Superior temporal gyrus (tissue), 1 donor: ENCODE measurements around the gene TUFT1.
A peak's percentile ranks its signal among the peaks of the same experiment; 100 is the strongest.
"Not testable (repeated sequence)": the region's sequence is repeated elsewhere in the genome, so short reads cannot be mapped to it uniquely, and the experiment has no call there.

Experiments used
- DNase-seq: peaks from one replicate; pipeline ENCODE4 v3.0.0-alpha.2; 2016; ENCODE audit errors: extremely low spot score

TUFT1 gene

GRCh38 chr1:151618003-151618402, 77.9 kb downstream of the TUFT1 start:
- DNase-seq: no peak

- no peak for DNase-seq
Observed at GRCh38 chr1:151618470-151618869, 78.4 kb downstream of the TUFT1 start.

DNA sequence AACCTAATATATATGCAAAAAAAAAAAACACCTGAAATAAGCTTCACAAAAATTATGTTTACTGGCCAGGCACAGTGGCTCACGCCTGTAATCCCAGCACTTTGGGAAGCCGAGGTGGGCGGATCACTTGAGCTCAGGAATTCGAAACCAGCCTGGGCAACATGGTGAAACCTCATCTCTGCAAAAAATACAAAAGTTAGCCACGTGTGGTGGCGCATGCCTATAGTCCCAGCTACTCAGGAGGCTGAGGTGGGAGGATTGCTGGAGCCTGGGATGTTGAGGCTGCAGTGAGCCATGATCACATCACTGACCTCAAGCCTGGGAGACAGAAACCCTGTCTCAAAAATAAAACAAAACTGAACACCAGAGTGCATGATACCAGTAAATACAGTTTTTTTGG, 78.9 kb downstream of the TUFT1 start:
- not testable (repeated sequence) for DNase-seq

DNA sequence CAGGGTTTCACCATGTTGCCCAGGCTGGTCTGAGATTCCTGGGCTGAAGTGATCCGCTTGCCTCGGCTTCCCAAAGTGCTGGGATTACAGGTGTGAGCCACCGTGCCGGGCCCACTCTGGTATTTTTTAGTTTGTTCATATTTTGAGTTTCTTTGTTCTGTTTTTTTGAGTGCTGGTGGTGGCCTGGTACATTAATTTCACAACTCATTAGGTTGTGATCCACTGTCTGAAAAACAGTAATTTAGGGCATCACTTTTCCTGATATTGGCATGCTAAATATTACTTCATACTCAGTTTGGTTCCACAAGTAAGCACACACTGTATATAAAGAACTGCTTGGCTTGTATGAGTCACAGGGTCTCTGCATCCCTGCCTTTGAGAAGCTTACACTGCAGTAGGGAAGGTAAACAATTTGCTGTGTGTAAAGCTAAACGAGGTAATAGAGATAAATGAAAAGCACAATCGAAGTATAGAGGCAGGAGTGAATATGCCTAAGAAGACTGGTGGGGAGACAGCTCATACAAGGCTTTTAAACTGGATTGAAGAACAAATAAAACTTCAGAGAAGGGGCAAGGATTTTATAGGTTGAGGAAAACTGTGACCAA, 79.5 kb downstream of the TUFT1 start:
- no peak for DNase-seq

DNA sequence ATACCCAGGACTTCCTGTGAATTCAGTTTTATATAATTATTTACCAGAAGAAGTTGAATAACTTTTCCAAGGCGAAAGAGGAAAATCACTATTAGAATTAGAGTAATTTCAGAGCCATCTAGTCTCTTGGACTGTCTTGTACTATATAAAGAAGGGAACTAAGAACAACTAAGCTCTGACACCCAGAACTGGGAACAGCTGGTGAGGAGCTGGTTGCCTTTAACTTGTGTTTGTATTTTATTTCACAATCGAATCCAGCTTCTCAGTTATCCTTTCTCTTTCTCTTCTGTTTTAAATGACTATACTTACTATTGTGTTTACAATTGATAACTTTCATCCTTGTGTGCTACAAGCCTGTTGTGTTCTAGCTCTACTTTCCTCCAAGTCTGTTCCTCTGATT, 80.2 kb downstream of the TUFT1 start:
- no peak for DNase-seq

- DNase-seq: peak; percentile 49
Observed at GRCh38 chr1:151621351-151621750, 81.2 kb downstream of the TUFT1 start.

DNA sequence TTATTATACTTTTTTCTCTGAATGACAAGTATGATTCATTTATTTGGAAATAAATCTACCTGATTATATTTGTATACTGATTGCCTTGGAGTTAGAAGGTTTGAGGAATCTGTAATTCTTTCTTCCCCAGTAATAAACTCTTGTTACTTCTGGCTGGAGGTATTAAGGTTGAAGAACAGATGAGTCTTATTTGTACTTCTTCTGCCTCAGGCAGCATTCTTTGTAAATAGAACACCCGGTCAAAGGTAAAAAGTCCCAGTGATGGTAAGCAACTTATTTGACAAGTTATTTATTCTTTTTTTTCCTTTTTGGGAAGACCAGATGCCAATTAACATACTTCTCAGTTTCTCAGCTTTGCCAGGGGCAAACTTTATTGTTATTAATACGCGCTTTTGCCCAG, 84.7 kb downstream of the TUFT1 start:
- no peak for DNase-seq

DNA sequence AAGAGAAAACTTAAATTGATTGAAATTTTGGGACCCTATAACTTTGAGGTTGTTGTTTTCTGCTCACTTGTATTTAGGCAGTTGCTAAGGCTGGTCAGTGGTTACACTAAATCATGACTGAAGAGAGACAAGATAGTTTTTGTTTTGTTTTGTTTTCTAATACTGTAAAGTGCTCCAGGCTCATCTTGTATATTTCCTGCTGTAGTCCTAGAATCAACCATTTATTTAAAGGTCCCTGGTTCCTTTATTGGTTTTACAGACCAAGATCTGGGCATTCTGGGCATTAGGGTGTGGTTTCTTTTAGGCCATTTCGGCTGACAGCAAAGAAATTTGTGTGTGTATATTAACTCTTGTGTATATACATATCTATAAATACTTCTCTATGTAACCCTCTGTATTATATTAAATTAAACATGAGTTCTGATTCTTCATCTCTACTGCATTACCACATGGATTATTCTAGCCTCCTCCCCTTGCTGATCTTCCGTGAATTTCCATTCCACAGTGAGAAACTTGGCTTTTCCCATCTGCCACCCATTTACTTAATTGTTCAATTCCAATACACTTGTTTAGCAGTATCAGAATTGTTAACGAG, 86.7 kb downstream of the TUFT1 start:
- no peak for DNase-seq

DNA sequence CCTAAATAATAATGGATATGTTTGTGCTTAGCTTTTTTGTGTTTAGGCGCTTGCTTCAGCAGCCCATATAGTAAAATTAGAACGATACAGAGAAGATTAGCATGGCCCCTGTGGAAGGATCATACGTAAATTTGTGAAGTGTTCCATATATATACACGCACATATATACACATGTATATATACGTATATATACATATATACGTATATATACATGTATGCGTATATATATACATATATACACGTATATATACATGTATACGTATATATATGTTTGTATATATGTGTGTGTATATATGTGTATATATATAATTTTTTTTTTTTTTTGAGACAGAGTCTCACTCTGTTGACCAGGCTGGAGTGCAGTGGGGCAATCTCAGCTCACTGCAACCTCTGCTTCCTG, 89.2 kb downstream of the TUFT1 start:
- no peak for DNase-seq
